HepG2 (cell line): ENCODE results near the gene OASL. TPM values are rescaled to one million over a fixed set of nuclear protein-coding genes. Genes with fewer than 3 reads are reported as not detected.

Experiments used
- ATF1 ChIP-seq: IDR thresholded peaks from 2 replicates; pipeline ENCODE4 v1.6.1; 2016; ENCODE audit warnings: mild to moderate bottlenecking, control low read depth
- ETV5 ChIP-seq: IDR thresholded peaks from 2 replicates; pipeline ENCODE4 v1.6.1; 2018; ENCODE audit warnings: missing biosample characterization, missing genetic modification reagents, inconsistent platforms, borderline replicate concordance
- ISX ChIP-seq: sonication (generic); formaldehyde crosslinking; conservative IDR thresholded peaks from 2 replicates; pipeline ENCODE4 v1.5.0; 2020; ENCODE audit warnings: missing genetic modification reagents
- MXD4 ChIP-seq: IDR thresholded peaks from 2 replicates; pipeline ENCODE4 v1.6.1; 2016; ENCODE audit warnings: mild to moderate bottlenecking, missing biosample characterization, missing genetic modification reagents
- NR2C2 ChIP-seq: sonication (generic); formaldehyde crosslinking; IDR thresholded peaks from 2 replicates; pipeline ENCODE4 v1.4.0; 2020; ENCODE audit warnings: missing genetic modification reagents, mild to moderate bottlenecking, moderate library complexity, borderline replicate concordance
- NR2F2 ChIP-seq: IDR thresholded peaks from 2 replicates; pipeline ENCODE4 v1.6.1; 2012; ENCODE audit warnings: low read depth, inconsistent platforms, borderline replicate concordance
- REPIN1 ChIP-seq: sonication (generic); formaldehyde crosslinking; IDR thresholded peaks from 2 replicates; pipeline ENCODE4 v1.8.0; 2022; ENCODE audit warnings: missing genetic modification reagents, low read depth, mild to moderate bottlenecking, borderline replicate concordance
- U2AF2 ChIP-seq: fragments of 200-400 bp; formaldehyde crosslinking; IDR thresholded peaks from 2 replicates; pipeline ENCODE4 v1.6.1; 2017; ENCODE audit warnings: low read depth, mild to moderate bottlenecking, low read length
- ZC3H4 ChIP-seq: sonication (generic); formaldehyde crosslinking; IDR thresholded peaks from 2 replicates; pipeline ENCODE4 v1.4.0; 2020; ENCODE audit warnings: missing genetic modification reagents, borderline replicate concordance
- ZFYVE20 ChIP-seq: sonication (generic); formaldehyde crosslinking; IDR thresholded peaks from 2 replicates; pipeline ENCODE4 v1.8.0; 2023; ENCODE audit warnings: low read depth, mild to moderate bottlenecking, moderate library complexity, missing genetic modification reagents, borderline replicate concordance
- ZKSCAN5 ChIP-seq: sonication (generic); formaldehyde crosslinking; IDR thresholded peaks from 2 replicates; pipeline ENCODE4 v1.5.1; 2020; ENCODE audit warnings: mild to moderate bottlenecking, missing genetic modification reagents
- ZNF225 ChIP-seq: sonication (generic); formaldehyde crosslinking; IDR thresholded peaks from 2 replicates; pipeline ENCODE4 v1.4.0; 2020; ENCODE audit warnings: mild to moderate bottlenecking, missing genetic modification reagents
- ZNF607 ChIP-seq: sonication (generic); formaldehyde crosslinking; IDR thresholded peaks from 2 replicates; pipeline ENCODE4 v1.5.1; 2020; ENCODE audit warnings: missing genetic modification reagents, mild to moderate bottlenecking, borderline replicate concordance
- ZNF781 ChIP-seq: sonication (generic); formaldehyde crosslinking; IDR thresholded peaks from 2 replicates; pipeline ENCODE4 v1.5.1; 2020; ENCODE audit warnings: borderline replicate concordance, mild to moderate bottlenecking, missing genetic modification reagents; ENCODE audit errors: not compliant biosample characterization
- polyA plus RNA-seq, 8 experiments: library from polyadenylated mRNA; depleted of rRNA in 3 of 8; stranded (reverse) in 7 of 8; unstranded in 1 of 8; fragments of >200 nt; fragmentation: Illumina TruSeq in 4 of 8; extraction: Trizol in 4 of 8; gene quantifications; 2 replicates each; pipeline versions ENCODE4 v1.2.1 to v1.2.3, GENCODE V29; 2011 to 2016; ENCODE audit warnings: low read depth in 4 of 8, missing spikeins in 1 of 8, mixed read lengths in 1 of 8; ENCODE audit not compliant: insufficient read depth in 1 of 8
- total RNA-seq, 5 experiments: library from RNA; depleted of rRNA; stranded (reverse); fragments of >200 nt; fragmentation: Illumina TruSeq; extraction: Trizol; gene quantifications; 2 replicates each; pipeline ENCODE4 v1.2.3, GENCODE V29; 2016; ENCODE audit warnings: low read depth in 1 of 5
- TF ChIP-seq, protein P1 (sequence below): sonication (generic); formaldehyde crosslinking; IDR thresholded peaks from 2 replicates; pipeline ENCODE4 v1.9.0; 2021; ENCODE audit warnings: missing genetic modification reagents, borderline replicate concordance
- TF ChIP-seq, protein P2 (sequence below), 2 experiments: sonication (generic) in 1 of 2; formaldehyde crosslinking in 1 of 2; IDR thresholded peaks; 2 replicates each; pipeline versions ENCODE4 v1.5.1 to v1.6.1; 2011 to 2020; ENCODE audit warnings: borderline replicate concordance in 1 of 2, low read depth in 1 of 2, low read length in 1 of 2, mild to moderate bottlenecking in 1 of 2, missing genetic modification reagents in 1 of 2, moderate library complexity in 1 of 2

OASL gene
- total and polyA plus RNA-seq, 2 of the 13 experiments (the other 11 are each of a cell fraction or from before 2014, with no cell fraction given), result 0.11 to 0.22 TPM

DNA sequence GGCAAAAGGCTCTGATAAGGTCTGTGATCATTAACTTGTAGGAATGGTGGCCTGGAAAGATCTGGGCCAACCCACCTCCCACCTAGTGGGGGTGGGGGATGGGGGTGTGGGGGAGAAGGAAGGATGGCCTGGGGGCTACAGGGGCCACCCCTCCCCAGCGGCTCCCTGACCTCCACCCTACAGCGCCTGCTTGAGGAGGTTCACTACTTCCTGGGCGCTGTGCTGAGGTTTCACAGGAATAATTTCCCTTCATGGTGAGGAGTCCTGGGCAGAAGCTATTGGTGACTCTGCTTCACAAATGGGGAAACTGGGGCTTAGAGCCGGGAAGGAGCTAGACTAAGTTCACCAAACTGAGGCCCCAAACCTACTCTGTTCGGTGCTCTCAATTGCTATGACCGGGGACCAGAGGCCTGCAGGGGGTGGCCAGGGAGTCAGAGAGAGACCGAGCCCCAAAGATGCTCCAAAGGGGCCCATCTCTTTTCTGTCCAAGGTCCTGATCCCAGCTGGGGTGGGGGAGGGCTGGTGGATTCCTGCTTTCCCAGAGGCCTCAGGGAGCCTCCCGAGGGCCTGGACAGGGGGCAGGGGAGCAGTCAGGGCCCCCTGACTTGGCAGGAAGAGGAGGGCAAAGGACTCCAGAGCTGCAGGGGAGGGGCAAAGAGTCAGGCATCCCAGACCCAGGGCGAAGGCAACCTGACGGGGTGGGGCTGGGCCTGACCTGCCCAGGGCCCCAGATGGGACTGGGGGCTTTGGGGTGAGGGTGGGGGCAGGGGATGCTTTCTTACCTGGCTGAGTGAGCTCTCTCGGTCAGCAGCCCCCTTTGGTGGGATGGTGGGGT, 59.0 kb downstream of the OASL start (continued):
- 0 out of 2 replicates have a peak, but pooled peaks have one; percentile 41 for TF ChIP-seq ISX
- TF ChIP-seq ETV5, result peak; percentile 55; the same call in 1 of the 2 replicates
- TF ChIP-seq NR2F2, result no peak
- TF ChIP-seq ZFYVE20 (CRISPR knock-in tag), result no peak
- TF ChIP-seq ZNF781 (CRISPR knock-in tag), result no peak
- TF ChIP-seq MXD4 (CRISPR knock-in tag), result no peak
- peak; percentile 79; the same call in 1 of the 2 replicates for TF ChIP-seq ZNF225
- TF ChIP-seq ZKSCAN5 (CRISPR knock-in tag), result no peak
- TF ChIP-seq ZC3H4, result no peak
- TF ChIP-seq, protein P1, sequence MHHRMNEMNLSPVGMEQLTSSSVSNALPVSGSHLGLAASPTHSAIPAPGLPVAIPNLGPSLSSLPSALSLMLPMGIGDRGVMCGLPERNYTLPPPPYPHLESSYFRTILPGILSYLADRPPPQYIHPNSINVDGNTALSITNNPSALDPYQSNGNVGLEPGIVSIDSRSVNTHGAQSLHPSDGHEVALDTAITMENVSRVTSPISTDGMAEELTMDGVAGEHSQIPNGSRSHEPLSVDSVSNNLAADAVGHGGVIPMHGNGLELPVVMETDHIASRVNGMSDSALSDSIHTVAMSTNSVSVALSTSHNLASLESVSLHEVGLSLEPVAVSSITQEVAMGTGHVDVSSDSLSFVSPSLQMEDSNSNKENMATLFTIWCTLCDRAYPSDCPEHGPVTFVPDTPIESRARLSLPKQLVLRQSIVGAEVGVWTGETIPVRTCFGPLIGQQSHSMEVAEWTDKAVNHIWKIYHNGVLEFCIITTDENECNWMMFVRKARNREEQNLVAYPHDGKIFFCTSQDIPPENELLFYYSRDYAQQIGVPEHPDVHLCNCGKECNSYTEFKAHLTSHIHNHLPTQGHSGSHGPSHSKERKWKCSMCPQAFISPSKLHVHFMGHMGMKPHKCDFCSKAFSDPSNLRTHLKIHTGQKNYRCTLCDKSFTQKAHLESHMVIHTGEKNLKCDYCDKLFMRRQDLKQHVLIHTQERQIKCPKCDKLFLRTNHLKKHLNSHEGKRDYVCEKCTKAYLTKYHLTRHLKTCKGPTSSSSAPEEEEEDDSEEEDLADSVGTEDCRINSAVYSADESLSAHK (CRISPR knock-in tag), result no peak
- TF ChIP-seq NR2C2 (CRISPR knock-in tag), result peak; percentile 39; the same call in 1 of the 2 replicates
- TF ChIP-seq REPIN1 (CRISPR knock-in tag), result 0 out of 2 replicates have a peak, but pooled peaks have one; percentile 66
- TF ChIP-seq ATF1 (CRISPR knock-in tag), result no peak
- no peak for TF ChIP-seq U2AF2
- TF ChIP-seq, protein P2, sequence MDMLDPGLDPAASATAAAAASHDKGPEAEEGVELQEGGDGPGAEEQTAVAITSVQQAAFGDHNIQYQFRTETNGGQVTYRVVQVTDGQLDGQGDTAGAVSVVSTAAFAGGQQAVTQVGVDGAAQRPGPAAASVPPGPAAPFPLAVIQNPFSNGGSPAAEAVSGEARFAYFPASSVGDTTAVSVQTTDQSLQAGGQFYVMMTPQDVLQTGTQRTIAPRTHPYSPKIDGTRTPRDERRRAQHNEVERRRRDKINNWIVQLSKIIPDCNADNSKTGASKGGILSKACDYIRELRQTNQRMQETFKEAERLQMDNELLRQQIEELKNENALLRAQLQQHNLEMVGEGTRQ (IDR thresholded peaks at IDR 0.05; ENCODE audit: low read depth, low read length), result no peak
- TF ChIP-seq, protein P2 (CRISPR knock-in tag; IDR thresholded peaks at IDR 0.05; ENCODE audit: borderline replicate concordance), result no peak; the same call in 1 of the 2 replicates
- TF ChIP-seq ZNF607 (CRISPR knock-in tag), result peak; percentile 51; the same call in 1 of the 2 replicates
